GM18519 (cell line): ENCODE measurements around the gene CEP63.

ENCODE experiments used
- ATAC-seq: cut with Tn5 transposase; IDR thresholded peaks from one replicate; pipeline ENCODE4 v1.9.1; 2021; ENCODE audit warnings: mild to moderate bottlenecking, moderate library complexity; ENCODE audit not compliant: unreplicated experiment, low FRiP score

CEP63 gene

DNA sequence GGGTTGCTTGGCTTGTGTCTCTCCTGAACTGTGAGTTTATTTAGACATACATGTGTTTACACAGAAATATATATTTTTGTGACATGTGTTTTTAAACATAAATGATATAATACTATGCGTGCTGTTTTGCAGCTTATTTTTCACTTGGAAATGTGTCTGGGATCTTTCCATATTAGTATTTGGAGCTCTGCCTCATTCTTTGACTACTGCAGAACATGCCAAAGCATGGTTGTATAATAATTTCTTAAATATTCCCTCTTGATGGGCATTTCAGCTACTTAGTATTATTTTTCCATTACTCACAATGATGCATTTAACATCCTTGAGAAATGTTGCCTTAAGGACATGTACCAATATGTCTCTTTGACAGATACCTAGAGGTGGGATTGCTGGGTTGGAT lies 19.5 kb upstream of the CEP63 start:
- no peak for ATAC-seq

DNA sequence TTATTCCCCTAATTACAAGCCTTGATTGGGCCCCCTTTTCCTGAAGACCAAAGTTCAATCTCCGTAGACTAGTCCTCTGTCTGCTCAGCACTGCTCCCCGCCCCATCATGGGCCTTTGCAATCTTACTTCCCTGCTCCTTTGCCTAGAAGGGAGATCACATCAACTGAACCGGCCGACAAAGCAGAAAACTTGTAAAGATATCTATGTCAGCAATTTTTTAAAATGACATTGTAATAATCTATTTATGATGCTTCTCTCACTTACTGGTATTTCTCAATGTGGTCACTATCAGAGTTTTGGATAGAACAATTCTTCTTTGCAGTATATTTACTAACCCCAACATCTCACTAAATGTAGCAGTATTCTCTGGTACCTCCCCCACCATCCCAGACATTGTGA lies 17.3 kb upstream of the CEP63 start:
- ATAC-seq, result no peak

DNA sequence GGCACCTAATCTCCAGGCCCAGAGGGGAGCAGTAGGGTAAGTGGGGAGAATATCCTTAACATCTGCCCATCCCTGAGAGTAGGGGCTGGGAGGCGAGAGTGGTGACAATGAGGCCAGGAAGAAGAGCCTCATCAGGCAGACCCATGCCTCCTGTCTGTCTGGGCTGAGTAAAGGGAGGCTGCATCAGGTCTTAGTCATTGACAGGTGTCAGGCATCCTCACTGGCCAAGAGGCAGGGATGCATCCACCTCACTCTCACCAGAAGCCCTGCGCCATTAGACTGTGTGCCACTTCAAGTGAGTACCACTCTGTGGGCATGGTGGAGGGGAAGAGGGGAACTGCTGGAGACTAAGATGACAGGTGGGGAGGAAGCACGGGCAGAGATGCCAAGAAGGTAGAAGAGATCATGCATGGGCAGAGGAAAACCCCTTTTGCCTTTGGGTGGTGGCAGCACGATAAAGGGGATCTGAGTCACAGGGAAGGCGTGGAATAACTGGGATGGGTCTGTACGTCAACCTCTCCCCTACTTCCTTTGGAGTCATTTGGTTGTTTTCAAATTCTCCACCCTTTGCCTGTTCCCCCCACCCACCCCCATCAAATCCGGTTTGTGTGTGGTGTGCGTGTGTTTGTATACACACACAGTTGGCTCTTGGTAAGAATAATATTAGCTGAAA lies 14.2 kb upstream of the CEP63 start:
- no peak for ATAC-seq

DNA sequence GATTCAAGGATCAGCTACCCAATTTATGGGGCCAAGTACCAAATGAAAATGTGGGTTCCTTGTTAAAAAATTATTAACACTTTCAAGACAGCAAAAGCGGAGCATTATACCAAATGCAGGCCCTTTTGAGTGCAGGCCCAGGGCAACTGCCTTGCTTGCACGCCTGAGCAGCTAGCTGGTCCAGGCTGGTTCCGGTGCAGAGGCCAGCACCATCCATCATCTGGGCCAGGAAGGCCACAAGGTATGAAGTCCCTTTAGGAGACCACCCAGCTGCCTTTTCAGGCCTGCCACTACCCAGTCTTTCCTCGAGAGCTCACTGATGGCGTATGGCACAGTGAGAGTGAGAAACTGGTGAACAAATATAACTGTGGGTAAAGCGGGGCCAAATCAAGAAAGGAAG lies 13.0 kb upstream of the CEP63 start:
- ATAC-seq, result no peak

DNA sequence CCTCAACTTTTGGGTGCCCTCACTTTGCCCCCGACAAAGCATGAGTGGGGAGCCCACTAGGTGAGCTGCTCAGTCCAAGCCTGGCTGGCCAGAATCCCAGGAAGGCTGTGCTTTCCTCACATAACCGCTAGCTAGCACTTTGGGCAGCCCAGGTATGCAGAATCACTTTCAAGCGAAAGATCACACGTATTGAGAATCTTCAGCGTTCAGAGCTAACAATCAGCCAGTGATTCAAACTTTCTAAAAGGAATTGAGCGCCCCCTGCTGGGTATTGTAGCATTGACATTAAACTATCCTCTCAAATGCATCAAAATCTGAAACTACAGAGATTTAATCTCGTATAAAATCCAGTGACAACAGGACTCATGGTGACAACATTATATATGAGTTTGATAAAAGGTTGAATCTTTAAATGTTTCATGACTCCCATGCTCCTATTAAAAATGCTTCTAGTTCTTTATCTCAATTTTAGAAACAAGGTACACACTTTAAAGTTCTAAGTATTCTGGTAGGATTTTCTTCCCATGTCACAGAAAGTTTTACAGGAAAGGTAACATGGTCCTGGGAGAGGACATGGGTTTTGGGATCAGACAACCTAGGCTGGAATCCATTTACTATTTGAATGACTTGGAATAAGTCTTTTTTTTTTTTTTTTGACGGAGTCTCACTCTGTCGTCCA lies 11.8 kb upstream of the CEP63 start:
- no peak for ATAC-seq

DNA sequence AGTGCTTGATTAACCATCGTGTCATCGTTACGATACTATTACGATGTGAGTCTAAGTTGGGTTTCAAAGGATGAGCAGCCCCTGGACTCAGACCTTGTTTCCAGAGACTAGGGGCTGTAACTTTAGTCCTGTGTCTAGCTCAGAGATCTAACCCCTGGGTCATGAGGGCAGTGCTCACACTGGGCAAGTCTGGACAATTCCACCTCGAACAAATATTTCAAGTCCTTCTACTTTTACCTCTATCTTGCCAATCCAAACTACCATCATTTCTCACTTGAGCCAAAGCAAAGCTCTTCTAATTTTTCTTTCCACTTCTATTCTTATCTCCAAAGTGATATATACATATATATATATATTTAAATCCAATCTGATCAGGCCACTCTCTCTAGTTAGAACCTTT lies 10.9 kb upstream of the CEP63 start:
- ATAC-seq, result no peak

DNA sequence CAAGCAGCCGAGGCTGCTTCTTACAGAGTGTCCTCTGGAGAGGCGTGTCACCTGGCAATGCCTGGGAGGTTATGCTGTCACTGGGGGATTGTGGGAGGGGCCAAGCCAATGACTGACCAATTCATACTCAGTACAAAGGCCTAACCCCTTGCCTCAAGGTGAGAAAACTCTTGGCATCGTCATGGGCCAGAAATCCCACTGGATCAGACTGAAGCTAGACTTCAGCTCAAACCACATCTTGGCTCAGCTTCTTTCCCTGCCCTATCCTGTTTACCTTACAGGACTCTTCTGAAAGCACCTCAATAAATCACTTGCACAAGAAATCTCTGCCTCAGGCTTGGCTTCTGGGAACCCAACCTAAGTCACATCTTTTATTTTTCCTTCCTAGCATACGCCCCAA lies 9.6 kb upstream of the CEP63 start:
- no peak for ATAC-seq

DNA sequence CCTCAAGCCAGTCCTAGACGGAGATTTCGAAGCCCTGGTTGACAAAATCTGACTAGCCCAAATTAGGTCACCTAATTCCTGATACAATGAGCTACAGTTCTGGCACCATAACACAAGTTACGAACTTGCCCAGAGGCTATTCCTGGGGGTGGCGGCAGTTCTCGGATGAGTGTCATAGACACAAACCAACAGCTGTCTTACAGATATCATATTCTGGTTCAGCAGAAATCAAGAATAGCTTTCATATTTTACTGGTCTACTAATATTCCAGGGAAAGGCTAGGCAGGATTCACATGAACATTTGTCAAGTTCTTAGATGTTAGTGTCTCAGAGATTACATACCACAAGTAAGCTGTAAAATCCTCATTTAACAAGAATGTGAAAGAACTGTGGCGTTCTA lies 8.9 kb upstream of the CEP63 start:
- no peak for ATAC-seq

DNA sequence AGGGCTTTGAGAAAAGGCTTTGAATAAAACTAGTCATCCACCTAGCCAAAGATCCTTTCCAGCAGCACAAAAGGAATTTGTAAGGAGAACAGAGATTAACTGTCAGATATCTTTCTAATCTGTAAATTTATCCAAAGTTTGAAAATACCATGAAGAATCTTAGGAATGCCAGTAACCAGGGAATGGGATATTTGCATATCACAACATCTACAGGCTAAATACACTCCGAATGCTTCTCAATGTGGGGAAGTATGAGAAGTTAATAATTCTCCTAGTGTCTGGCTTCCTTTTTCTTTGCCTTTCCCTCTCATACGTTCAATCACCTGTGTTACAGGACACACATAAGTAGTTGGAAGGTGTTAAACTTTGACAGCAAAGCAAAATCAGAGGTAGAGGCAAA lies 7.9 kb upstream of the CEP63 start:
- no peak for ATAC-seq

DNA sequence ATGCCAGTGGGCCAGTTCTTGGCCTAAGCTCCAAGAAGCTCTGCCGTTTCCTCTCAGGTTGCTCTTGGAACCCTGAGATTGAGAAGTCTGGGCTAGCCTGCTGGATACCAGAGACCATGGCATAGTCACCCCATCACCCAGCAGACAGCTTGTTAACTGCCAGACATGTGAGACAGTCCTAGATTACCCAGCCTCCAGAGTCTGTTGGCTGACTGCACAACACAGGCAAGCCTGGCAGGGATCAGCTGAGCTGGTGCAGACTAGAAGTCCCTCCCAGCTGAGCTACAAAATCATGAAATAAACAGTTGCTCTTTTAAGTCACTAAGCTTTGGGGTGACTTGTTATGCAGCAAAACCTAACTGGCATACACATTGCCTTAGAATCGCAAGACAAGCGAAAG lies 5.3 kb upstream of the CEP63 start:
- no peak for ATAC-seq

DNA sequence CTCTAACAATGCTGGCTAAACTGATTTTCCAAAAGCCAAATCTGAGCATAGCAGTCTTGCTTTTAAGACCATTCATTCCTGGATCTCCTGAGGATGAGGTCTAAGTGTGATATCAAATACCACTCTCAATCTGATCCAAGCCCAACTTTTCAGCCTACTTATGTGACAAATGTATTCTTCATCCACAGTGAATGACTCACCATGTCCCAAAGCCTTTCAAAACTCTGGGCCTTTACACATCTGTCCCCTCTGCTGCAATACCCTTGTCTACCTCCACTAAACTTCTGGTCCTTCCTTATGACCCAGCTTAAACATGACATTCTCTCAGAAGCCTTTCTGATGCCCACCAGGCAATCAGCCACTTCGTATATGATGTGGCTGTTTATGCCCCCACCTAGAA lies 4.7 kb upstream of the CEP63 start:
- no peak for ATAC-seq

DNA sequence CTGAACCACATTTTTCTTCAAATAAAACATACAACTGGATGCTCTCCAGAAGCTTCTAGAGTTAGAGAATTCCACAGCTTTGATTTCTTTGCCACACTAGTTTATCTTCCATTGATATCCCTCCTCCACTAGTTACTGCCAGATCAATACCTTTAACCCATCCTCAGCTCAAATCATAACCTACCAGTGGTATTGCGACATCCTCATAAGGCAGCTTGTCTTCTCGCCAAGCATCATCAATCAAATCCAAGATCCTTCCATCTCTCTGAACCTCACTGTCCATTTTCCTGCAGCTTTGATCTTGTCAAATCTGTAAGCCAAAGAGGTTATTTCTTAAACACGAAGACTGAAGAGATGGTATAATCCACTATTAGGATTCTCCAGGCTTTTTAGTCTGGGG lies 3.2 kb upstream of the CEP63 start:
- no peak for ATAC-seq

DNA sequence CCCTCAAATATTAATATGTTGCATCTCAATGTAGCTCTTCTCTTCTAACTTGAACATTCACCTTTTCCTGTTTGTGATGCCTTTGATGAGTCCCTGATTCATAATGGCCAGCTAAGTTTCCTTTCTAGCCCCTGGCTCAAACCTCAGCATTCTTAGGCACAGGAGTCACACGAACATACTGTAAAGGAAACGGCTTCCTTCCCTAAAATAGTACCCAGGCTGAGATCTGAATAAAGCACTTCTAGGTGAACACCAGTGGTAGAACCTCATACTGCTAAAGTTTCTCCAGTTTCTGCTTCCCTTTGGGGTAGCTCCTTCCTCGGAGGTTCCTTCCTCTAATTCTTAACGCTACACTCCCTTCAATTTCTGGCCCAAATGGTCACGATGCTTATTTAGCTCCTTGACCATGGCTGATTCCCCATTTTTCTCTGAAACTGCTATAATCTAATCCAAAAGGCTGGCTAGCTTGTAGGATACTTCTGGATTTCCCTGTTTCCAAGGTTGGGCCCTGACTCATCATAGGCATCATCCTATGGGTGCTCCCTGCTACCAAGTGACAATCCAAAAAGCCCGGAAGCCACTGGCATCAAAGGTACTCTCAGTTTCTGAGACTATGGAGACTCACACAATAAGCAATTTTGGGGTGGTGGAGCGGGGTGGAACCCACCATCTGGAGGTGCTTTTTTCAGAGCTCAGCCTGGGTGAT lies 2.5 kb upstream of the CEP63 start:
- no peak for ATAC-seq

DNA sequence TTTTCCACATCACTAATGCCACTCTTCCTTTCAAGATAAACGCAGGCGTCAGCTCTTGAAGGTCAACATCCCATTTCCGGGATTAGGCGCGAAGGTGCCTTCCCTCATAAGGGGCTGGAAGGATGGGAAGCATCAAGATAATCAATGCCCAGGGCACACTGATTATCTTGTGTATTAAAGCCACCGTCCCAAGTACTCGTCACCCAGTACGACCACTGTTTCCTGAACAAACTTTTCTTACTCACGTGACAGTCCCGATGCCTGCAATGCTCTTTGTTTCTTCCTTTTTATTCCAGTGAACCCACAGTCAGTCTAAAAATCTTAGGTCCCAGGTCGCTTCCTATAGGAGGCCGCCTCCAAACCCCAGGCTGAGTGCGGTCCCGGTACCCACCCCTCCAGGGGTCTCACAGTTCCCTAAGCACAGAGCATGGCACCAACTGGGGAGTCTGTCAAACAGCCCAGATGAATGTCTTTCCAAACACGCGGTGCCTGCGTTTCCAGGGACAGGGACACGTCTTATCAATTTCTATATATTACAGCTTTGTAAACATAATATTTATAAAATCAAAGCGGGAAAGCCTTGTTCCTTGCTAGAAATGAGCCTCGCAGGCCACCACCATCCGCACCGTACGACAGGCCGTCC lies 661 bp upstream of the CEP63 start:
- peak; percentile 1 for ATAC-seq

DNA sequence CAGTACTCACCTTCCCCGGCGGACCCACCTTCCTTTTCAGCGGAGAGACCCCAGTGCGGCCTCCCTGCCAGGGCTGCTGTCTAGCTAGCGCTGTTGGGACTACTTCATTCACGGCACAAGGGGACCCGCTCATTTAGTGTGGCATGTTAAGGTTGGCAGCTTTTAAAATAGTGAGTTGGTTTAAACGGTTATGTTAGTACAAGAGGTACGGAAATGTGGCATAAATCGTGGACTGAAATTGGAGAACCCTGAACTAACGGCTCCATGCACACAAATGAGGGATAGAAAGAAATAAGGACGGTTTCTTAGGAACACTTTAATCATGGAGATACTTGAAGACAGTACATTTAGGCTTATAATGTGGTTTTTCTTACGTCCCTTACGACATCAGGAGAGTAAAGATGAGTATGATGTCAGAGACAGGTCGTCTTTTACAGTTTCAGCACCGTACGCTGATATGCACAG lies 752 bp downstream of the CEP63 start:
- ATAC-seq, result peak; percentile 5

DNA sequence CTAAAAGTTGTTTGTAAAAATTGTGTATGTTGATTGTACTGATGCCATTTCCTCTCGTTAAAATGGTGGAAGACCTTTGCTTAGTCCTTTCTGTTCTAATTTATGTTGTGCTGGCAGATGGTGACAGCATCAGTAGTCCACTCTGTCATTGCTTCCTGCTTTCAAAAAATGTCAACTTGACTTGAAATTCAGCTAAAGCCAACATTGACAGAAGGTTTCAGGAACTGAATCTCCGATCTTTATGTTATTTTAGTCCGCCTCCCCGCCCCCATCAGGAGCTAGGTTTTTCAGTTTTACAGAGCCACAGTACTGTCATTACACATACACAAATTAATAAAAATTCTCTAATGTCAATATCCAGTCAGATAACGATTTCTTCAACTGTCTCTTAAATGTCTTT lies 1.5 kb downstream of the CEP63 start:
- ATAC-seq, result no peak

DNA sequence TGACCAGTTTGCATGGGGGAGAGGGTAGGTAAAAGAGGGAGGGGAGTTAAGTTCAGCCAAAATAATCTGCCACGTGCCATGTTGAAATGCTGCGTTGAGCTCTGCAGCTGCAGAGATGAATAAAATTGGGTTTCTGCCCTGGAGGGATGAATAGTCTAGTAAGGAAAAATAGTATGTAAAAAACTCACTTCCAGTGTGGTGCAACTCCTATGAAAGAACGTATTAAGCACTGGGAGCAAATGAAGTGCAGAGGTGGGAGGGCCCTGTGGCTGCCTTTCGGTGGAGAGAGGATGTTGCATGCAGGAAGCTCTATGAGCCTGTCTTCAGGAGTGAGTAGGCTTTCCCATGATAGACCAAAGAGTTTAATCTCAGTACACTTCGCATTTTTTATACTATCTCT lies 8.6 kb downstream of the CEP63 start:
- ATAC-seq, result no peak

DNA sequence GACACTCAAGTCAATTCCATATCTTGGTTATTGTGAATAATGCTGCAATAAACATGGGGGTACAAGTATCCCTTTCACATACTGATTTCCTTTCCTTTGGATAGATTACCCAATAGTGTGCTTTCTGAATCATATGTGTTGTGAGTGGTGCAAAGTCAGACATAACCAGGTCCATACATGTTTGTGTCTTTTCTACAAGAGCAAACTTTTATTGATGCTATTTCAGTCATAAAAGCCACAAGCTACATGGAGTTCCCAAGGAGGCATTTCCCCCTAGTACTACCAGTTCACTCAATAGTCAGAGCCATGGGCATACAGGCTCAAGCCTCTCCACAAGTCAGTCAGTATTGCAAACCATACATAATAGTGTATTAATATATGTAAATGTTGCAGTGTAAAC lies 10.1 kb downstream of the CEP63 start:
- ATAC-seq, result no peak

DNA sequence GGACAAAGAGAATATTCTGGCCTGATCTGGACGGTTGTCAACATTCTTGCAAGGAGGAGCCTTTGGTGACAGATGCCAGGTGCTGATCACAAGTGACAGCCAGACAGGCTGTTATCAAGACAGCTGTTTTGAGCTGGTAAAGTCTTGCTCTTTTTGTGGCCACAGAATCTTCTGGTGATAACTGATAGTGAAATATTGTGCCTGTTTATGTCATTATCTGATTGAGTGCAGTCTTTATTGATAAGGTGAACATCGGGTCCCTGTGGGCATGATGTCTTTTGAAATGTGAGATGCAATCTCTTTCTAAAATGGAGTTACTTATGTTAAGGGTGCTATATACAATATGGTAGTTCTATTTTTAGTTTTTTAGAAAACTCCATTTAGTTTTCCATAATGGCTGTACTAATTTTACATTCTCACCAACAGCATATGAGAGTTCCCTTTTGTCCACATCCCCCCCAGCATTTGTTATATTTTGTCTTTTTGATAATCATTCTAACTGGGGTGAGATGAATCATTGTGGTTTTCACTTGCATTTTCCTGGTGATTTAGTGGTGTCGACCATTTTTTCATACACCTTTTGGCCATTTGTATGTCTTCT lies 10.7 kb downstream of the CEP63 start:
- no peak for ATAC-seq

DNA sequence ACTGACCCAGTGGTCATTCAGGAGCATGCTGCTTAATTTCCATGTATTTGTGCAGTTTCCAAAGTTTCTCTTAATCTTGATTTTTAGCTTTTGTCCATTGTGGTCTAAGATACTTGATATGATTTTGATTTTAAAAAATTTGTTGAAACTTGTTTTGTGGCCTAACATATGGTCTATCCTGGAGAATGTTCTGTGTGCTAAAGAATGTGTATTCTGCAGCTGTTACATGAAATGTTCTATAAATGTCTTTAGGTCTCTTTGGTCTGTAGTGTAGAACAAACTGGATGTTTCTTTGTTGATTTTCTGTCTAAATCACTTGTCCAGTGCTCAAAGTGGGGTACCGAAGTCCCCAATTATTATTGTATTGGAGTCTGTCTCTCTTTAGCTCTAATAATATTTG lies 17.4 kb downstream of the CEP63 start:
- no peak for ATAC-seq

DNA sequence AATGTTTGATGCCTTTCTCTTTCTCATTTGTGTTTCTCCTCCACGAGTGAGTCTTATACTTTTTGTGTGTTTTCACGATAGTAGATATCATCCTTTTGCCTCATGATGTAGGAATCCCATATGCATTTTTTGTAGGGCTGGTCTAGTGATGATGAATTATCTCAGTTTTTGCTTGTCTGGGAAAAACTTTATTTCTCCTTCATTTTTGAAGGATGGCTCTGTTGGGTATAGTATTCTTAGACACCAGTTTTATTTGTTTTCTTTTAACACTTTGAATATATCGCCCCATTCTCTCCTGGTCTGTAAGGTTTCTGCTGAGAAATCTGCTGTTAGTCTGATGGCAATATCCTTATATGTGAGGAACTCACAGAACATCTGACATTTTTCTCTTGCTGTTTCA lies 18.3 kb downstream of the CEP63 start:
- ATAC-seq, result no peak
